H1 (cell line): ENCODE measurements around the gene SPRN. TPM values are rescaled to one million over a fixed set of nuclear protein-coding genes. Genes with fewer than 3 reads are reported as not detected.

Experiments
- CTCF ChIA-PET: fragments of 300-600 bp; sonication (Branson Sonifier 250); formaldehyde crosslinking; loops from one replicate; lab custom pipeline; 2021; ENCODE audit not compliant: partially characterized antibody; lab: Charles Lee
- POLR2A ChIA-PET: fragments of 300-600 bp; sonication (Branson Sonifier 250); formaldehyde crosslinking; loops from one replicate; lab custom pipeline; 2021; ENCODE audit warnings: inconsistent platforms; ENCODE audit not compliant: partially characterized antibody; lab: Charles Lee
- DNase-seq, 2 experiments: peaks; one replicate each; pipeline versions ENCODE4 v3.0.0 to v3.0.0-alpha.2; 2010 to 2022; ENCODE audit warnings: low spot score in 2 of 2, low read depth in 1 of 2, mixed read lengths in 1 of 2
- FAIRE-seq: peaks from 2 replicates; lab custom pipeline; 2011; peaks lifted over from hg19 to GRCh38; lab: Jason Lieb, UNC
- H2AFZ ChIP-seq: 2 replicates; pipeline ENCODE4 v1.8.1; 2012; ENCODE audit warnings: low read length, inconsistent platforms
- H2AK5ac ChIP-seq: 2 replicates; pipeline ENCODE4 v1.6.1; 2013; ENCODE audit warnings: low read depth, low read length
- H2BK120ac ChIP-seq: replicated peaks from 2 replicates; pipeline ENCODE3; 2013; ENCODE audit warnings: low read depth, low read length, inconsistent platforms
- H2BK12ac ChIP-seq: 2 replicates; pipeline ENCODE4 v1.6.1; 2013; ENCODE audit warnings: low read depth, low read length
- H2BK15ac ChIP-seq: 2 replicates; pipeline ENCODE4 v1.6.1; 2013; ENCODE audit warnings: low read length
- H2BK20ac ChIP-seq: 2 replicates; pipeline ENCODE4 v1.6.1; 2013; ENCODE audit warnings: low read length
- H2BK5ac ChIP-seq: 2 replicates; pipeline ENCODE4 v1.6.1; 2013; ENCODE audit warnings: low read depth, low read length
- H3K14ac ChIP-seq: 2 replicates; pipeline ENCODE4 v1.6.1; 2013; ENCODE audit warnings: inconsistent platforms; ENCODE audit not compliant: insufficient read length
- H3K18ac ChIP-seq: 2 replicates; pipeline ENCODE4 v1.6.1; 2013; ENCODE audit warnings: low read length; ENCODE audit errors: extremely low read depth
- H3K23ac ChIP-seq: 2 replicates; pipeline ENCODE4 v1.6.1; 2013; ENCODE audit warnings: inconsistent platforms; ENCODE audit not compliant: insufficient read length
- H3K23me2 ChIP-seq: 2 replicates; pipeline ENCODE4 v1.6.1; 2013; ENCODE audit warnings: low read depth, low read length
- H3K27ac ChIP-seq: 2 replicates; pipeline ENCODE4 v1.6.1; 2011; ENCODE audit warnings: low read depth, low read length, inconsistent platforms
- H3K27me3 ChIP-seq, 4 experiments: replicated peaks in 1 of 4; 1 replicate in 1 of 4; 2 replicates in 3 of 4; pipeline versions ENCODE4 v1.6.1 to v1.8.1; 2011 to 2013; ENCODE audit warnings: low read length in 3 of 4, mild to moderate bottlenecking in 3 of 4, inconsistent platforms in 2 of 4, mixed read lengths in 2 of 4, moderate library complexity in 1 of 4; ENCODE audit not compliant: control insufficient read depth in 3 of 4, insufficient read depth in 3 of 4; ENCODE audit errors: extremely low read depth in 1 of 4
- H3K36me3 ChIP-seq, 4 experiments: 2 replicates each; pipeline versions ENCODE4 v1.6.1 to v1.8.1; 2011 to 2013; ENCODE audit warnings: mild to moderate bottlenecking in 4 of 4, low read length in 3 of 4, moderate library complexity in 2 of 4, control low read depth in 1 of 4, inconsistent platforms in 1 of 4; ENCODE audit not compliant: insufficient read depth in 4 of 4, control insufficient read depth in 2 of 4
- H3K4ac ChIP-seq: replicated peaks from 2 replicates; pipeline ENCODE3; 2013; ENCODE audit warnings: low read length, low read depth, mixed read lengths, inconsistent platforms; ENCODE audit not compliant: insufficient read length
- H3K4me1 ChIP-seq, 4 experiments: replicated peaks in 1 of 4; 1 replicate in 1 of 4; 2 replicates in 3 of 4; pipeline versions ENCODE4 v1.6.1 to v1.8.1; 2011 to 2013; ENCODE audit warnings: low read length in 3 of 4, inconsistent platforms in 2 of 4, mixed read lengths in 1 of 4; ENCODE audit not compliant: insufficient read depth in 4 of 4, control insufficient read depth in 3 of 4
- H3K4me2 ChIP-seq, 2 experiments: 2 replicates each; pipeline versions ENCODE4 v1.6.1 to v1.8.1; 2011 to 2013; ENCODE audit warnings: low read depth in 2 of 2, low read length in 2 of 2, control low read depth in 1 of 2, inconsistent platforms in 1 of 2, mild to moderate bottlenecking in 1 of 2; ENCODE audit not compliant: insufficient read depth in 1 of 2
- H3K4me3 ChIP-seq, 4 experiments: fragments of 200-600, 300-600 bp in 1 of 4; sonication (generic), shearing (Covaris generic), sonication (Bioruptor Twin) in 1 of 4; 2 replicates each; pipeline versions ENCODE4 v1.5.1 to v1.8.1; 2011 to 2016; ENCODE audit warnings: low read length in 4 of 4, low read depth in 3 of 4, control low read depth in 2 of 4, inconsistent platforms in 2 of 4, mild to moderate bottlenecking in 2 of 4, mixed read lengths in 1 of 4, moderate library complexity in 1 of 4; ENCODE audit not compliant: insufficient read depth in 2 of 4; ENCODE audit errors: extremely low read depth in 1 of 4
- H3K56ac ChIP-seq: replicated peaks from 2 replicates; pipeline ENCODE3; 2013; ENCODE audit warnings: low read depth, mild to moderate bottlenecking, mixed read lengths, low read length, inconsistent platforms; ENCODE audit not compliant: insufficient read length
- H3K79me1 ChIP-seq: 2 replicates; pipeline ENCODE4 v1.6.1; 2013; ENCODE audit warnings: low read depth, low read length, control low read depth
- H3K79me2 ChIP-seq, 2 experiments: 2 replicates each; pipeline versions ENCODE4 v1.6.1 to v1.8.1; 2012 to 2013; ENCODE audit warnings: low read length in 2 of 2, mild to moderate bottlenecking in 2 of 2, inconsistent platforms in 1 of 2; ENCODE audit not compliant: insufficient read depth in 2 of 2, control insufficient read depth in 1 of 2
- H3K9ac ChIP-seq, 4 experiments: replicated peaks in 1 of 4; 1 replicate in 1 of 4; 2 replicates in 3 of 4; pipeline versions ENCODE4 v1.6.1 to v1.8.1; 2011 to 2013; ENCODE audit warnings: low read depth in 3 of 4, low read length in 3 of 4, control low read depth in 2 of 4, mild to moderate bottlenecking in 2 of 4, moderate library complexity in 2 of 4, inconsistent platforms in 1 of 4; ENCODE audit errors: extremely low read depth in 1 of 4
- H3K9me3 ChIP-seq, 2 experiments: 2 replicates each; pipeline versions ENCODE4 v1.6.1 to v1.8.1; 2012 to 2013; ENCODE audit warnings: mild to moderate bottlenecking in 2 of 2, moderate library complexity in 2 of 2, control low read depth in 1 of 2, inconsistent platforms in 1 of 2, low read depth in 1 of 2, low read length in 1 of 2, mixed read lengths in 1 of 2; ENCODE audit not compliant: insufficient read depth in 2 of 2
- H4K20me1 ChIP-seq, 2 experiments: replicated peaks in 1 of 2; 2 replicates each; pipeline versions ENCODE3 to v1.8.1; 2011 to 2013; ENCODE audit warnings: inconsistent platforms in 2 of 2, low read length in 2 of 2, mild to moderate bottlenecking in 1 of 2; ENCODE audit not compliant: insufficient read depth in 2 of 2, control insufficient read depth in 1 of 2
- H4K5ac ChIP-seq: 2 replicates; pipeline ENCODE4 v1.6.1; 2013; ENCODE audit warnings: low read length, low read depth, mixed read lengths, inconsistent platforms; ENCODE audit not compliant: insufficient read length
- H4K8ac ChIP-seq: 2 replicates; pipeline ENCODE4 v1.8.0; 2013; ENCODE audit warnings: mild to moderate bottlenecking, moderate library complexity, low read length, inconsistent platforms; ENCODE audit not compliant: insufficient read depth; ENCODE audit errors: extremely low read depth
- H4K91ac ChIP-seq: replicated peaks from 2 replicates; pipeline ENCODE3; 2013; ENCODE audit warnings: low read length, mixed read lengths, inconsistent platforms; ENCODE audit not compliant: insufficient read length
- BRCA1 ChIP-seq: IDR thresholded peaks from 2 replicates; pipeline ENCODE4 v1.6.1; 2012; ENCODE audit warnings: low read depth, low read length, improper control_type of control experiment
- CBX5 ChIP-seq: fragments of 300-800, 300-1000 bp; sonication (generic); IDR thresholded peaks from 2 replicates; pipeline ENCODE4 v1.7.1; 2016; ENCODE audit warnings: antibody characterized with exemption, low read length, low read depth
- E2F6 ChIP-seq: IDR thresholded peaks from 2 replicates; pipeline ENCODE4 v1.6.1; 2012; ENCODE audit warnings: inconsistent platforms
- EP300 ChIP-seq, 2 experiments: IDR thresholded peaks; 1 replicate in 1 of 2; 2 replicates in 1 of 2; pipeline ENCODE4 v1.6.1; 2011 to 2012; ENCODE audit warnings: low read depth in 2 of 2, low read length in 2 of 2, mild to moderate bottlenecking in 2 of 2, borderline replicate concordance in 1 of 2, inconsistent platforms in 1 of 2, moderate library complexity in 1 of 2
- EZH2 ChIP-seq: fragments of 200-600 bp; sonication (generic); IDR thresholded peaks from 2 replicates; pipeline ENCODE4 v1.7.1; 2012; ENCODE audit warnings: low read depth, mild to moderate bottlenecking, moderate library complexity, low read length, inconsistent platforms; ENCODE audit not compliant: severe bottlenecking
- NANOG ChIP-seq: IDR thresholded peaks from 2 replicates; pipeline ENCODE4 v1.6.1; 2011; ENCODE audit warnings: low read length, low read depth, mild to moderate bottlenecking, inconsistent platforms; ENCODE audit not compliant: insufficient read depth, poor library complexity, severe bottlenecking
- RNF2 ChIP-seq: fragments of 200-900, 300-1000 bp; sonication (generic); IDR thresholded peaks from 2 replicates; pipeline ENCODE4 v1.7.1; 2016; ENCODE audit warnings: borderline replicate concordance, low read depth, mild to moderate bottlenecking, antibody characterized with exemption, low read length; ENCODE audit not compliant: poor library complexity, severe bottlenecking; ENCODE audit errors: missing control alignments
- SIRT6 ChIP-seq: IDR thresholded peaks from one replicate; pipeline ENCODE4 v1.7.1; 2012; ENCODE audit warnings: low read length, inconsistent platforms
- SIX5 ChIP-seq: IDR thresholded peaks from 2 replicates; pipeline ENCODE4 v1.6.1; 2011; ENCODE audit warnings: mild to moderate bottlenecking, low read depth, low read length
- TAF7 ChIP-seq: optimal IDR thresholded peaks from 2 replicates; pipeline ENCODE3; 2011; ENCODE audit warnings: low read depth, mild to moderate bottlenecking, inconsistent platforms, low read length, moderate library complexity, borderline replicate concordance
- TBP ChIP-seq: IDR thresholded peaks from 2 replicates; pipeline ENCODE4 v1.6.1; 2011; ENCODE audit warnings: low read depth, low read length, improper control_type of control experiment
- WGBS, 2 experiments: shearing (Covaris generic) in 1 of 2; methylation state at CpG; one replicate each; pipeline versions ENCODE4 v1.1.6 to v1.1.7; 2013 to 2015; ENCODE audit warnings: low lambda C conversion rate in 2 of 2, mixed read lengths in 2 of 2, inconsistent platforms in 1 of 2, low coverage in 1 of 2, missing lambda C conversion rate in 1 of 2; ENCODE audit not compliant: insufficient replicate concordance in 2 of 2, insufficient coverage in 1 of 2, insufficient read length in 1 of 2; ENCODE audit errors: extremely low coverage in 1 of 2, missing lambda C conversion rate in 1 of 2; 5-methylcytosine and 5-hydroxymethylcytosine counted together
- polyA plus RNA-seq, 7 experiments: library from polyadenylated mRNA; depleted of rRNA in 3 of 7; stranded (reverse) in 5 of 7; unstranded in 2 of 7; fragments of >200 nt in 5 of 7; fragments of 200-250 nt in 2 of 7; gene quantifications; 1 replicate in 5 of 7; 2 replicates in 1 of 7; 4 replicates in 1 of 7; pipeline versions ENCODE4 v1.2.1 to v1.2.3, GENCODE V29; 2011 to 2013; ENCODE audit warnings: missing spikeins in 2 of 7, mixed read lengths in 2 of 7
- total RNA-seq: library from RNA; stranded (reverse); fragmentation: NEBNext Ultra II Directional; extraction: Animal tissue kit (Norgen Biotek cat#: 25700); gene quantifications from 2 replicates; pipeline ENCODE4 v1.2.1, GENCODE V29; 2021
- TF ChIP-seq, protein P1 (sequence below): IDR thresholded peaks from 2 replicates; pipeline ENCODE4 v1.6.1; 2011; ENCODE audit warnings: low read depth, mild to moderate bottlenecking, low read length; ENCODE audit not compliant: insufficient read depth

Gene SPRN
- total and polyA plus RNA-seq, 2 of the 8 experiments (the other 6 are each of a cell fraction or from before 2014, with no cell fraction given) = 0.23 to 0.24 TPM

GRCh38 chr10:133403359-133403758, 21.1 kb downstream of the SPRN start:
- POLR2A ChIA-PET = interaction anchor here (1.9 kb wide), 1 partner anchor 18 kb away, joined by 4 read pairs; no protein-coding TSS in a partner anchor
- Histone ChIP-seq H3K36me3 (peaks cover 4 to 61% (median 26%) of the 10 kb centered on the region in 4 experiments; a peak in 7 of 8 replicates), H3K18ac (no peak overlapping the region)
- TF ChIP-seq TBP (no peak), EP300 (IDR thresholded peaks at IDR 0.05; ENCODE audit: borderline replicate concordance in 1 of 2, low read depth in 2 of 2, low read length in 2 of 2) (no peak), E2F6 (no peak), SIX5 (no peak), CBX5 (no peak), SIRT6 (no peak), BRCA1 (no peak), EZH2 (no peak), NANOG (no peak), TAF7 (no peak), RNF2 (no peak)
- TF ChIP-seq, protein P1, sequence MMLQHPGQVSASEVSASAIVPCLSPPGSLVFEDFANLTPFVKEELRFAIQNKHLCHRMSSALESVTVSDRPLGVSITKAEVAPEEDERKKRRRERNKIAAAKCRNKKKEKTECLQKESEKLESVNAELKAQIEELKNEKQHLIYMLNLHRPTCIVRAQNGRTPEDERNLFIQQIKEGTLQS = no peak

More at GRCh38 chr10:133403359-133403758, 21.1 kb downstream of the SPRN start:
- no peak for FAIRE-seq
- peaks cover 8% of the 10 kb centered on the region for H3K79me1 ChIP-seq
- H3K23ac ChIP-seq = no peak overlapping the region
- no peak overlapping the region for H3K9ac ChIP-seq
- H4K91ac ChIP-seq = no peak overlapping the region
- H3K27ac ChIP-seq = no peak overlapping the region
- H3K9me3 ChIP-seq = no peaks in the 10 kb centered on the region
- no peaks in the 10 kb centered on the region for H3K23me2 ChIP-seq
- H4K20me1 ChIP-seq = peaks cover 0 to 14% of the 10 kb centered on the region in 2 experiments
- no peak overlapping the region for H3K56ac ChIP-seq
- H2BK12ac ChIP-seq = no peak overlapping the region
- no peak overlapping the region for H2BK20ac ChIP-seq
- no peak overlapping the region for H2BK120ac ChIP-seq
- WGBS, 2 experiments = 88% methylated on average over 16 of the region's 16 CpGs; no CpG with 5 or more reads in 1 of the 2 experiments
- CTCF ChIA-PET = no interaction called here
- DNase-seq = peak in 1 of 2 experiments; percentile 28
- no peak overlapping the region for H3K4ac ChIP-seq
- H4K8ac ChIP-seq = no peak overlapping the region
- no peak overlapping the region for H2BK5ac ChIP-seq
- H3K14ac ChIP-seq = no peak overlapping the region
- peaks cover 0 to 39% of the 10 kb centered on the region in 2 experiments; a peak in 2 of 4 replicates for H3K79me2 ChIP-seq
- H3K4me3 ChIP-seq = no peak overlapping the region
- no peak overlapping the region for H4K5ac ChIP-seq
- no peak overlapping the region for H2AK5ac ChIP-seq
- H3K4me2 ChIP-seq = no peak overlapping the region
- no peaks in the 10 kb centered on the region for H3K4me1 ChIP-seq
- no peak overlapping the region for H2BK15ac ChIP-seq
- no peaks in the 10 kb centered on the region for H3K27me3 ChIP-seq
- H2AFZ ChIP-seq = no peak overlapping the region
